Lower lobe of right lung (tissue), 2 donors: ENCODE results near the gene ZNF362. TPM values are rescaled to one million over a fixed set of nuclear protein-coding genes. Genes with fewer than 3 reads are reported as not detected.

Source experiments
- ATAC-seq, 2 donors: fragments of 200-7000 bp; cut with Tn5 transposase; one replicate each; pipeline ENCODE4 v1.9.1; 2020 to 2022; ENCODE audit warnings: mild to moderate bottlenecking in 2 of 2, moderate library complexity in 2 of 2
- DNase-seq: peaks from one replicate; pipeline ENCODE4 v3.0.0-alpha.2; 2020
- H3K27ac ChIP-seq: fragments of 200-600 bp; one replicate; pipeline ENCODE4 v1.8.0; 2022
- H3K27me3 ChIP-seq: fragments of 200-600 bp; one replicate; pipeline ENCODE4 v1.8.0; 2022; ENCODE audit warnings: low read depth
- H3K36me3 ChIP-seq: fragments of 200-600 bp; one replicate; pipeline ENCODE4 v1.8.0; 2022; ENCODE audit warnings: mild to moderate bottlenecking
- H3K4me1 ChIP-seq: fragments of 200-600 bp; one replicate; pipeline ENCODE4 v1.8.0; 2022
- H3K4me3 ChIP-seq: fragments of 200-600 bp; one replicate; pipeline ENCODE4 v1.8.0; 2022; ENCODE audit warnings: mild to moderate bottlenecking
- H3K9me3 ChIP-seq: fragments of 200-600 bp; one replicate; pipeline ENCODE4 v1.8.0; 2022
- intact Hi-C: fragments of 100-400 bp; cut with DNase I; formaldehyde crosslinking; loops from one replicate; pipeline ENCODE4 v1.11.0; 2022
- total RNA-seq: library from RNA; stranded (reverse); fragmentation: NEBNext Ultra II Directional; extraction: Animal tissue kit (Norgen Biotek cat#: 25700); gene quantifications from one replicate; pipeline ENCODE4 v1.2.1, GENCODE V29; 2021
- TF ChIP-seq, protein P1 (sequence below): fragments of 200-600 bp; IDR thresholded peaks from one replicate; pipeline ENCODE4 v1.8.0; 2022; ENCODE audit warnings: antibody characterized with exemption, mild to moderate bottlenecking
- donor health status: DM: no; HTN: yes; CAD: no; lungs with severe emphysema.

The ZNF362 gene
- total RNA-seq, 1 donor from 2014 or later, result 30.7 TPM

DNA sequence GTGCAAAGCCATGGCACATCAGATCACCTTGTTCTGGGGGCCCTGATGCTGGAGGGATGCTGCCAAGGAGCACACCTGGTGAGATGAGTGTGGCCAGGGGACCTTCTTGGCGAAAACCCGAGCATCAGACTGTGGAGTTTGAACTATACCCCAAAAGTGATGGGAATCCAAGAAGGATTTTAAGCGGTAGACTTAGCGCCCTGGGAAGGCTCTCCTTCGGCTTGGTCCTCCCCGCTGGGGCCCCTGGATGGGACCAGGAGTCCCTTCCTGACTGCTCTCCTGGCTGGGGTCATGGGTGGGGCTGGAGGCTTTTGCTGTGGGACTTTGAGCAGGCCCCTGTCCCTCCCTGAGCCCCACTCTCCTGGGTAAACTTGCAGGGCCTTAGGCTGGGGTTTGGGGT is 10.5 kb downstream of the ZNF362 start:
- Histone ChIP-seq H3K36me3 (peaks cover 25% of the 10 kb centered on the region), H3K4me3 (no peak overlapping the region), H3K9me3 (no peaks in the 10 kb centered on the region), H3K27me3 (no peaks in the 10 kb centered on the region), H3K4me1 (peaks cover 30% of the 10 kb centered on the region), H3K27ac (no peak overlapping the region)
- TF ChIP-seq, protein P1, sequence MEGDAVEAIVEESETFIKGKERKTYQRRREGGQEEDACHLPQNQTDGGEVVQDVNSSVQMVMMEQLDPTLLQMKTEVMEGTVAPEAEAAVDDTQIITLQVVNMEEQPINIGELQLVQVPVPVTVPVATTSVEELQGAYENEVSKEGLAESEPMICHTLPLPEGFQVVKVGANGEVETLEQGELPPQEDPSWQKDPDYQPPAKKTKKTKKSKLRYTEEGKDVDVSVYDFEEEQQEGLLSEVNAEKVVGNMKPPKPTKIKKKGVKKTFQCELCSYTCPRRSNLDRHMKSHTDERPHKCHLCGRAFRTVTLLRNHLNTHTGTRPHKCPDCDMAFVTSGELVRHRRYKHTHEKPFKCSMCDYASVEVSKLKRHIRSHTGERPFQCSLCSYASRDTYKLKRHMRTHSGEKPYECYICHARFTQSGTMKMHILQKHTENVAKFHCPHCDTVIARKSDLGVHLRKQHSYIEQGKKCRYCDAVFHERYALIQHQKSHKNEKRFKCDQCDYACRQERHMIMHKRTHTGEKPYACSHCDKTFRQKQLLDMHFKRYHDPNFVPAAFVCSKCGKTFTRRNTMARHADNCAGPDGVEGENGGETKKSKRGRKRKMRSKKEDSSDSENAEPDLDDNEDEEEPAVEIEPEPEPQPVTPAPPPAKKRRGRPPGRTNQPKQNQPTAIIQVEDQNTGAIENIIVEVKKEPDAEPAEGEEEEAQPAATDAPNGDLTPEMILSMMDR, result no peak
- DNase-seq (no peak), ATAC-seq (no peak)
- intact Hi-C loops, result no loop called here

- ATAC-seq (no peak), DNase-seq (no peak)
- TF ChIP-seq, protein P1, result no peak
- Histone ChIP-seq H3K4me3 (no peak overlapping the region), H3K9me3 (no peaks in the 10 kb centered on the region), H3K27me3 (no peaks in the 10 kb centered on the region), H3K27ac (no peak overlapping the region), H3K36me3 (peaks cover 24% of the 10 kb centered on the region), H3K4me1 (peaks cover 28% of the 10 kb centered on the region)
- intact Hi-C loops, result no loop called here
These were observed 11.3 kb downstream of the ZNF362 start for GRCh38 chr1:33267468-33268205.

DNA sequence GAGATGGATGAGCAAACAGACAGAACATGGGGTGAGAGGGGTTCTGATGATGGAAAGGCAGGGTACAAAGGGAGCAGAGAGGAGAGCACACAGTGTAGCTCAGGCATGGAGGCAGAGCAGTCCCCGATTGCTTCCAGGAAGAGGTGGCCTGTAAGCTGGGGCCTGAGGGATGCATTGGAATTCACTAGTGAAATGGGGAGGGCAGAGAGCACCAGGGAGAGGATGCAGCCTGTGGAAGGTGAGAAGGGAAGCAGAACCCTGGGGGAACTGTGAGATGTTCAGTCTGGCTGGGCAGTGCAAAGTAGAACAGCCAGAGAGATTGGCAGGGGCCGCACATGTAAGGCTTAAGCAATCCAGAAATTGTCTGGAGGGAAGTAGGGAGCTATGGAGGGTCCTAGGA is 12.2 kb downstream of the ZNF362 start:
- intact Hi-C loops, result no loop called here
- peaks cover 28% of the 10 kb centered on the region for H3K4me1 ChIP-seq
- ATAC-seq (no peak), DNase-seq (no peak)
- H3K27me3 ChIP-seq, result no peaks in the 10 kb centered on the region
- peaks cover 19% of the 10 kb centered on the region for H3K36me3 ChIP-seq
- TF ChIP-seq, protein P1, result no peak
- no peak overlapping the region for H3K4me3 ChIP-seq
- H3K9me3 ChIP-seq, result no peaks in the 10 kb centered on the region
- no peak overlapping the region for H3K27ac ChIP-seq

- Histone ChIP-seq H3K27me3 (no peaks in the 10 kb centered on the region), H3K27ac (no peak overlapping the region), H3K36me3 (peaks cover 19% of the 10 kb centered on the region), H3K4me1 (peaks cover 24% of the 10 kb centered on the region), H3K9me3 (no peaks in the 10 kb centered on the region), H3K4me3 (no peak overlapping the region)
- intact Hi-C loops, result no loop called here
- ATAC-seq, result no peak
- TF ChIP-seq, protein P1, result no peak
- no peak for DNase-seq
These were observed 12.8 kb downstream of the ZNF362 start for GRCh38 chr1:33268927-33269610.

DNA sequence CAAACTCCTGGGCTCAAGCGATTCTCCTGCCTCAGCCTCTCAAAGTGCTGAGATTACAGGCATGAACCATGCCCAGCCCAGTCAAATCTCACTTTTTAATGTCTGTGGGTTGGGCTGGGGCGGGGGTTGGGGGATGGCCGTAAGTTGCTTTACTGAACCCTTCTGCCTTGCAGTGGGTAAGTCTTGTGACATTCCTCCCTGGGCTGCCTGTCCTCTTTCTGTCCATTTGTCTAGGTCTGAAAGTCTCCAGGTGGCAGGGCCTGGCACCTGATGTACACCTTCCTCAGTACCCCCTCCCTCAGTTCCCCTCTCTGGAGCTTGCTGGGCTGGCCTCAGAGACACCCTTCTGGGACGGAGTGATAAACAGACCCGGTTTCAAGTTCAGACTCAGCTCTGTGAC is 13.3 kb downstream of the ZNF362 start:
- ATAC-seq (no peak), DNase-seq (no peak)

More for the DNA sequence above, 13.3 kb downstream of the ZNF362 start:
- TF ChIP-seq, protein P1, result no peak
- Histone ChIP-seq H3K9me3 (no peaks in the 10 kb centered on the region), H3K4me3 (no peak overlapping the region), H3K4me1 (peaks cover 22% of the 10 kb centered on the region), H3K27ac (no peak overlapping the region), H3K36me3 (peaks cover 19% of the 10 kb centered on the region), H3K27me3 (no peaks in the 10 kb centered on the region)
- intact Hi-C loops, result no loop called here
